Measurements from ENCODE around the gene UBE2V1.

DNA sequence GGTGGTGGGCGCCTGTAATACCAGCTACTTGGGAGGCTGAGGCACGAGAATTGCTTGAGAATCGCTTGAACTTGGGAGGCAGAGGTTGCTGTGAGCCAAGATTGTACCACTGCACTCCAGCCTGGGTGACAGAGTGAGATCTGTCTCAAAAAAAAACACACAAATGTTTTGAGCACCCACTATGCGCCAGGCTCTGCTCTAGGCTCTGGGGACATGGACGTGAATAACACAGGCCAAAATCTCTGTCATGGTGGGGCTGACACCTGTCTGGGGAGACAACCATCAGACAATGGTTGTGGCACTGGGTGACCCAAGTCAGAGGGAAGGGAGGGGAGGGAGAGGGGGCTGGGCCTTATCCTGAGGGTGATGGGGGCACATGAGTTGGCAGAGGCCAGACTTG, 62.7 kb downstream of the UBE2V1 start:
- TF ChIP-seq TAF1 (IDR thresholded peaks at IDR 0.05; ENCODE audit: borderline replicate concordance, low read depth, low read length) (no peak), POLR2A (IDR thresholded peaks at IDR 0.05; ENCODE audit: low read depth, low read length) (no peak), POLR2AphosphoS5 (IDR thresholded peaks at IDR 0.05; ENCODE audit: low read depth, low read length) (no peak)
